ENCODE results near the gene FOXP1.

The FOXP1 gene

GRCh38 chr3:71258526-71258925 is 325.0 kb downstream of the FOXP1 start:
- no peaks in the 10 kb centered on the region for H3K9me3 ChIP-seq (ENCODE audit: severe bottlenecking)
- no peak for TF ChIP-seq CTCF (IDR thresholded peaks at IDR 0.05; ENCODE audit: poor library complexity, severe bottlenecking)
- H3K27me3 ChIP-seq (ENCODE audit: insufficient read depth, poor library complexity, severe bottlenecking) = no peaks in the 10 kb centered on the region
- peak overlapping the region; percentile 64 for H3K27ac ChIP-seq (ENCODE audit: poor library complexity, severe bottlenecking)
- H3K4me3 ChIP-seq (ENCODE audit: severe bottlenecking) = no peak overlapping the region
- H3K4me1 ChIP-seq (ENCODE audit: insufficient read depth, poor library complexity, severe bottlenecking) = peaks cover 13% of the 10 kb centered on the region
- DNase-seq (ENCODE audit: low spot score) (no peak), ATAC-seq (ENCODE audit: low read depth) (peak; percentile 43)
- H3K36me3 ChIP-seq (ENCODE audit: low read depth) = no peaks in the 10 kb centered on the region

GRCh38 chr3:71258116-71258515 is 325.4 kb downstream of the FOXP1 start:
- Histone ChIP-seq H3K27me3 (ENCODE audit: insufficient read depth, poor library complexity, severe bottlenecking) (no peaks in the 10 kb centered on the region), H3K9me3 (ENCODE audit: severe bottlenecking) (no peaks in the 10 kb centered on the region), H3K4me1 (ENCODE audit: insufficient read depth, poor library complexity, severe bottlenecking) (peaks cover 13% of the 10 kb centered on the region), H3K4me3 (ENCODE audit: severe bottlenecking) (no peak overlapping the region), H3K36me3 (ENCODE audit: low read depth) (no peaks in the 10 kb centered on the region), H3K27ac (ENCODE audit: poor library complexity, severe bottlenecking) (peak overlapping the region; percentile 64)
- ATAC-seq (ENCODE audit: low read depth) (peak; percentile 96), DNase-seq (ENCODE audit: low spot score) (no peak)
- TF ChIP-seq CTCF (IDR thresholded peaks at IDR 0.05; ENCODE audit: poor library complexity, severe bottlenecking) = no peak

- Histone ChIP-seq H3K27me3 (ENCODE audit: insufficient read depth, poor library complexity, severe bottlenecking) (no peaks in the 10 kb centered on the region), H3K4me3 (ENCODE audit: severe bottlenecking) (no peak overlapping the region), H3K27ac (ENCODE audit: poor library complexity, severe bottlenecking) (no peak overlapping the region), H3K4me1 (ENCODE audit: insufficient read depth, poor library complexity, severe bottlenecking) (peaks cover 26% of the 10 kb centered on the region), H3K36me3 (ENCODE audit: low read depth) (no peaks in the 10 kb centered on the region), H3K9me3 (ENCODE audit: severe bottlenecking) (no peaks in the 10 kb centered on the region)
- TF ChIP-seq CTCF (IDR thresholded peaks at IDR 0.05; ENCODE audit: poor library complexity, severe bottlenecking) = no peak
- ATAC-seq (ENCODE audit: low read depth) (no peak), DNase-seq (ENCODE audit: low spot score) (no peak)
These were observed 328.0 kb downstream of the FOXP1 start for GRCh38 chr3:71255498-71255897.

GRCh38 chr3:71254281-71255057 is 329.1 kb downstream of the FOXP1 start:
- H3K4me1 ChIP-seq (ENCODE audit: insufficient read depth, poor library complexity, severe bottlenecking) = peaks cover 26% of the 10 kb centered on the region
- TF ChIP-seq CTCF (IDR thresholded peaks at IDR 0.05; ENCODE audit: poor library complexity, severe bottlenecking) = no peak
- no peaks in the 10 kb centered on the region for H3K36me3 ChIP-seq (ENCODE audit: low read depth)
- H3K4me3 ChIP-seq (ENCODE audit: severe bottlenecking) = no peak overlapping the region
- no peak for ATAC-seq (ENCODE audit: low read depth)
- no peak for DNase-seq (ENCODE audit: low spot score)
- H3K27me3 ChIP-seq (ENCODE audit: insufficient read depth, poor library complexity, severe bottlenecking) = no peaks in the 10 kb centered on the region
- H3K9me3 ChIP-seq (ENCODE audit: severe bottlenecking) = no peaks in the 10 kb centered on the region
- H3K27ac ChIP-seq (ENCODE audit: poor library complexity, severe bottlenecking) = no peak overlapping the region

- Histone ChIP-seq H3K4me1 (ENCODE audit: insufficient read depth, poor library complexity, severe bottlenecking) (peaks cover 20% of the 10 kb centered on the region), H3K27me3 (ENCODE audit: insufficient read depth, poor library complexity, severe bottlenecking) (no peaks in the 10 kb centered on the region), H3K36me3 (ENCODE audit: low read depth) (no peaks in the 10 kb centered on the region), H3K27ac (ENCODE audit: poor library complexity, severe bottlenecking) (no peak overlapping the region), H3K9me3 (ENCODE audit: severe bottlenecking) (no peaks in the 10 kb centered on the region), H3K4me3 (ENCODE audit: severe bottlenecking) (no peak overlapping the region)
- DNase-seq (ENCODE audit: low spot score) (no peak), ATAC-seq (ENCODE audit: low read depth) (no peak)
- TF ChIP-seq CTCF (IDR thresholded peaks at IDR 0.05; ENCODE audit: poor library complexity, severe bottlenecking) = no peak
These were observed 330.4 kb downstream of the FOXP1 start for GRCh38 chr3:71253169-71253568.
